Smooth muscle cell of the pulmonary artery (primary cell): ENCODE results near the gene BARX1. TPM values are rescaled to one million over a fixed set of nuclear protein-coding genes. Genes with fewer than 3 reads are reported as not detected.

Experiments
- total RNA-seq: library from RNA; depleted of rRNA; stranded (reverse); fragments of >200 nt; gene quantifications from 2 replicates; pipeline ENCODE4 v1.2.3, GENCODE V29; 2014

BARX1 gene, protein sequence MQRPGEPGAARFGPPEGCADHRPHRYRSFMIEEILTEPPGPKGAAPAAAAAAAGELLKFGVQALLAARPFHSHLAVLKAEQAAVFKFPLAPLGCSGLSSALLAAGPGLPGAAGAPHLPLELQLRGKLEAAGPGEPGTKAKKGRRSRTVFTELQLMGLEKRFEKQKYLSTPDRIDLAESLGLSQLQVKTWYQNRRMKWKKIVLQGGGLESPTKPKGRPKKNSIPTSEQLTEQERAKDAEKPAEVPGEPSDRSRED
- total RNA-seq: 0.13 TPM in 2 replicates

DNA sequence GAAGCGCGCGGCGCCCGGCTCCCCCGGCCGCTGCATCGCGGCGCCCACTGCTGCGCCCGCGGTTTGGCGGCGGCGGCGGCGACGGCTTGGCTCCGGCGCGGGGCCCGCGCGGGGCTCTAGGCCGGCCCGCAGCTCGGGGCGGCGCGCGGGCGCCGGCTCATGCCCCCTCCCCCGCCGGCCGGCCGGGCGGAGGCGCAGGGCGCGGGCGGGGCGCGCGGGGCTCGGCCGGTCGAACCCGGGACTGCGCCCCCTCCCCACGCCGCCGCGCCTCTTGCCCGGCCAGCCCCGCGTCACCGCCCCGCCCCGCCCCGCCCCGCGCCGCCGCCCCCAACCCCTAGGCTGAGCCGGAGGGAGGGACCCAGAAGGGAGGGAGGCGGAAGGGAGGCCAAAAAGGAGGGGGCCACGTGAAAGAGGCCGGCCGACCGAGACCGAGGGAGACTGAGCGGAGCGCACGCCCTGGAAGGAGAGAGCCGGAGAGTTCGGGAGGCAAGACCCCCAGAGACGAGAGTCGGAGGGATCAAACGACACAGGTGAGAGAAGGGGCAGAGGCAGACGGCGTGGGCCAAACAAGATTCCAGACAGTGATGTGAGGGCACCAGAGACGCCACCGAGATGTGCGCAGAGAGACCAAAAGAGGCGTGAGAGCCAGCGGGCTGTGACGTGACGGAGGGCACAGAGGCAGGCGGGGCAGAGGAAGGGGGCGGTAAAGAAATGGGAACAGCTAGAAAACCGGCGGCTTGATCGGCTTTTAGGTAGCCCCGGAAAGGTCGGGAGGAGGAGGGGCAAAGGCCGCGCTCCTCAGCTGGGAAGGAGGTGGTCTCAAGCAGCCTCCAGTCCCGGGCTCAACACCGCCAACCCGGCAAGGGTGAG, at the start of gene BARX1:
TSS of gene BARX1 (minus strand) at position 245 of the 870 bp plus-strand sequence. CDS start at position 36, 209 bp downstream.

Other genes starting within 250 kb of the BARX1 start
- 7.5 and 9.5 TPM in 2 replicates for gene PTPDC1, start 129.1 kb upstream of the BARX1 start, total RNA-seq